ENCODE results near the gene CCL26.

The CCL26 gene, protein sequence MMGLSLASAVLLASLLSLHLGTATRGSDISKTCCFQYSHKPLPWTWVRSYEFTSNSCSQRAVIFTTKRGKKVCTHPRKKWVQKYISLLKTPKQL

DNA sequence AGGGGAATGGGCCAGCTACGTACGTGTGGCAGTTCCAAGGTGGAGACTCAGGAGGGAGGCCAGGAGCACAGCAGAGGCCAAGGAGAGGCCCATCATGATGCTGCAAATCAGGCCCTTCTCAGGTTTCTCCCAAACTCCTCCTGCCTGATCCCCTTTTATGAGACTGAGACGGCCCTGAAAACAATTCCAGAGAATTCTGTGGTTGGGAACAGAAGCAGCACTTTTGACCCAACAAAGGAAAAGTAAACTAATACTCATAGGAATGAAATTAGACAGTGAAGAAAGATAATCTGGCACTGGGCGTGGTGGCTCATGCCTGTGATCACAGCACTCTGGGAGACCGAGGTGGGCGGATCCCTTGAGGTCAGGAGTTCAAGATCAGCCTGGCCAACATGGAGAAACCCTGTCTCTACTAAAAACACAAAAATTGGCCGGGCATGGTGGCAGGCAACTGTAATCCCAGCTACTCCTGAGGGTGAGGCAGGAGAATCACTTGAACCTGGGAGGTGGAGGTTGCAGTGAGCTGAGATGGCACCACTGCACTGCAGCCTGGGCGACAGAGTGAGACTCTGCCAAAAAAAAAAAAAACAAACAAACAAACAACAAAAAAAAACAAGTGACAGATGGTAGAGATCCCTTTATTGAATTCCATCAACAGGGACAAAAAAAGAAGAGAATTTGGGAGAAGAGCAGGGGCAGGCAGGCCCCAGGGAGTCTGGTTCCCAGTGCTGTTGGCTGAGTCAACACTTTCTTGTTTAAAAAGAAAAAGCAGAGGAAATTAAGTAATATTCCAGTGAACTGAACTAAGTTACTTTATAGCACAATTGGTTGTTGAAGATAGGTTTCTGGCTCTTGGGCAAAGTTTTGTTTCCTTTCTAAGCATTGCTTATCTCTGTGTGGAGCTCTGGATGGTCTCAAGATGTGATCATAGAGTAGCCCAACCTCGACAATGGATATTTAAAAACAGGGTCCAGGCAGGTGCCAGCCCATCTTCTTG, at the start of gene CCL26:
TSS of gene CCL26 (minus strand) at position 131 of the 997 bp plus-strand sequence. CDS start at position 96, 35 bp downstream.
- no peak for DNase-seq (ENCODE audit: low read depth)

GRCh38 chr7:75820688-75821087, 48.7 kb upstream of the CCL26 start:
- DNase-seq (ENCODE audit: low read depth) = no peak

- DNase-seq (ENCODE audit: low read depth) = no peak
Measured at GRCh38 chr7:75819711-75820110, 47.7 kb upstream of the CCL26 start.

- DNase-seq (ENCODE audit: low read depth) = no peak
Measured at GRCh38 chr7:75818472-75818871, 46.5 kb upstream of the CCL26 start.

DNA sequence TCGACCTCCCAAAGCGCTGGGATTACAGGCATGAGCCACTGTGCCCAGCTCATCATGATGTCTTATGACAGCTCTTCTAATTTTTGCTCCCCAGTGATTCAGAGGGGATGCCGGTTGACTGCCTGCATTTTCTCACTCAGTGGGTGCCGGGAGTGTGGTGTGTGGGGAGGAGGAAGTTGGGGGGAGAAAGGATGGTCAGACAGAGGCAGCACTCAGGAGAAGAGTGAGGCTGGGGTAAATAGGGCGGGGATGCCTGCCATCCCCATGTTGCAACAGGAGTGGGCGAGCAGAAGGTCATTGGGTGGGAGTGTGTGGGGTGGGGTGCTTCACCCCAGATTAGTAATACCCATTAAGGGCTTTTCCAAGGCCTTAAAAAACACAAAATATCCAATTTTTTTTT, 45.1 kb upstream of the CCL26 start:
- DNase-seq (ENCODE audit: low read depth) = no peak

DNA sequence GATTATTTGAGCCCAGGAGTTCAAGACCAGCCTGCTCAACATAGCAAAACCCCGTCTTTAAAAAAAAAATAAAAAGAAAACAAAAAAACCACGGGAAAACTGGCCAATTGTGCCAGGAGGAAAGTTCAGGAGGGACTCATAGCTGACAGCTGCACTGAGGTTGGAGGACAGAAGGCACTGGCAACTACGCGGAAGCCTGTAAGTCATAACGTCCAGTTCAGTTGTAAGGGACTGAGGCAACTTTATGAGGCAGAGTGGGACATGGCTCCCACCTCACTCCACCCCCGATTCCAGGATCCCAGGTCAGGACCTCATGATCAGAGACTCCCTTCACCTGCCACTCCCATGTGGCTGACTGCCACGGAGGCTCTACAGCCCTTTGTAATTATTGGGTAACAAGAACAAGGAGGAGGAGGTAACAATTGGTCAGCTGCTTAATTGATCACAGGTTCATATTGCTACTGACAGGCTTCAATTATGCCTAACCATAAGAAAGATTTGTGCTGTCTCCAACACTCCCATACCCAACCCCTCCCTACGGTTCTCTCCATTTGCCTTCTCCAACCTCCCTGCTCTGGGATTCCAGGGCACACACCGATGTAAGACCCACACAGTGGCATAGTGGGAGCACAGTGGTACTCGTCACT, 43.5 kb upstream of the CCL26 start:
- DNase-seq (ENCODE audit: low read depth) = no peak

DNA sequence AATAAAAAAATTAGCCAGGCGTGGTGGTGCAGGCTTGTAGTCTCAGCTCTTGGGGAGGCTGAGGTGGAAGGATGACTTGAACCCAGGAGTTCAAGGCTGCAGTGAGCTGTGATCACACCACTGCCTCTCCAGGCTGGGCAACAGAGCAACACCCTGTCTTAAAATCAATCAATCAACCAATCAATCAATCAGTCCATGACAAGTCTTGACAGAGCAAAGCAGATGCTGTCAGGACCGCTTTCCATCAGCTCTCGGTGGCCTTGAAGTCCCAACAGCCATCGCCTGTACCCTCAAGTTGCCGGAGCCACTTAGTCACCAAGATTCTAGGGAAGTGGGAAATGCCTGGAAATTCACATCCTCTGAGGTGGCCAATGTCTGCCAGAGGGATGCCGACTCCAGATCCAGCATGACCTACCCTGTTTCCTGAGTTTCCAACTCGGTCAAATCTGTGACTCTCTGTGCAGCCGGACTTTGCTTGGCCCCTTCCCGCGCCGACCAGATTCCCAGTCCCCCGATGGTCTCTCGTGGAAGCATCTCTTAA, 42.5 kb upstream of the CCL26 start:
- no peak for DNase-seq (ENCODE audit: low read depth)

DNA sequence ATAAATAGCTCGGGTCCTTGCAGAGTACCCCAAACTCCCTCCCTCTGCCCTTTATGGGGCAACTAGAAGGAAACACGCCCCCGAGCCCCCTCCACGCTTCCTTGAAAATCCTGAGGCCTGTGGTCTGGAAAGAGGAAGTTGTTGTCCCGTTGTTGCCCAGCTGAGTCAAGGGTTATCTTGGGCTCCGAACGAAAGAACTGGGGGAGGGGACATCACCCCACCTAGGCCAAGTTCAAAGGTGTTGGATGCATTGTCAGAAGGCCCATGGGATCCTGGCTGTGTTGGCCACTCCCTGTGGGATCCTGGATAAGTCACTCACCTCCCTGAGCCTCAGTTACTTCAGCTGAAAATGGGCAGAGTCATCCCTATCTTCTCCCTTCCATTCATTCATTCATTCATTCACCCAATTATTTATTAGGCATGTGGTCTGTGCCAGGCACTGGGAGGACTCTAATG, 41.8 kb upstream of the CCL26 start, which contains the start of gene CCL24:
TSS of gene CCL24 (minus strand) at position 26 of the 456 bp plus-strand sequence. CDS start 91 bp downstream, outside the sequence.
- no peak for DNase-seq (ENCODE audit: low read depth)

GRCh38 chr7:75813084-75813483, 41.1 kb upstream of the CCL26 start:
- no peak for DNase-seq (ENCODE audit: low read depth)

GRCh38 chr7:75811894-75812678, 40.1 kb upstream of the CCL26 start:
- DNase-seq (ENCODE audit: low read depth) = no peak

GRCh38 chr7:75809396-75809795, 37.4 kb upstream of the CCL26 start:
- no peak for DNase-seq (ENCODE audit: low read depth)

- no peak for DNase-seq (ENCODE audit: low read depth)
Measured at GRCh38 chr7:75808106-75808505, 36.1 kb upstream of the CCL26 start.

GRCh38 chr7:75807452-75807851, 35.4 kb upstream of the CCL26 start:
- no peak for DNase-seq (ENCODE audit: low read depth)

- no peak for DNase-seq (ENCODE audit: low read depth)
Measured at GRCh38 chr7:75806560-75807307, 34.7 kb upstream of the CCL26 start.

DNA sequence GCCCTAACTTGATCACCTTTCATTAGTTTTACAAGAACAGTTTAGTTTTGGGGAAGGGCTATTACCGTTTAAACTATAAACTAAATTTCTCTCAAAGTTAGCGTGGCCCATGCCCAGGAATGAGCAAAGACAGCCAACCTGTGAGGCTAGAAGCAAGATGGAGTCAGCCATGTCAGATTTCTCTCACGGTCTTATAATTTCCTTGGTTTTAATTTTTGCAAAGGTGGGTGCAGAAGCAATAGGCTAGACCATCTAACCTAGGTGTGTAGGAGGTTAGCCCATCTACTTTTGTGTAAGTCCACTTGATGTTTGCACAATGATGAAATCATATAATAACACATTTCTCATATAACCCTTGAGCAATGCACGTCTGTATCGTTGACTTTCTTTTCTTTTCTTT, 32.7 kb upstream of the CCL26 start:
- no peak for DNase-seq (ENCODE audit: low read depth)

- DNase-seq (ENCODE audit: low read depth) = no peak
Measured at GRCh38 chr7:75804004-75804403, 32.0 kb upstream of the CCL26 start.

DNA sequence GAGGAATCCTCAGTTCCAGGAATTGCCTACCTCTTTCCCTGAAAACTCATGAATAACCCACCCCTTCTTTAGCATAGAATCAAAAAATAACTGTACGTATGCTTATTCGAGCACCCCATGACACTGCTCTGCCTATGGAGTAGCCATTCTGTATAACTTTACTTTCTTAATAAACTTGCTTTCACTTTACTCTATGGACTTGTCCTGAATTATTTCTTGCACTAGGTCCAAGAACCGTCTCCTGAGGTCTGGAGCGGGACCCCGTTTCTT, 30.5 kb upstream of the CCL26 start:
- DNase-seq (ENCODE audit: low read depth) = no peak

DNA sequence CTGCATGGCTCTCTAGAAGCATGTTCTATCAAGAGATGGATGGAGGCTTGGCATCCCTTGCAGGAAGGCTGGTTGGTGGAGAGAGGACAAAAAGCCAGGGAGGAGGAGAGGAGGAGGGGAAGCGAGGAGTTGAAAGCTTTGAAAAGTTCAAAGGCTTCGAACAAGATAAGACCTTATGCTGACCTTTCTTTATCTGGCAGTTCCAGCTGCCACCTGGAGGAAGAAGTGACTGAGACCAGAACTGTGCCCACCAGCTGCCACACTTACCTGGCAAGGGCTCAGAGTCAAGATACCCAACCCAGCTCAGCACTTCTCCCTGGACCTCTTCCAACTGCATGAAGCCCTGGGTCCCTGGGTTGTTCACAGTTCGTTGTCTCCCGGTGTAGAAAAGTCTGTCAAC, 26.8 kb upstream of the CCL26 start:
- DNase-seq (ENCODE audit: low read depth) = no peak

DNA sequence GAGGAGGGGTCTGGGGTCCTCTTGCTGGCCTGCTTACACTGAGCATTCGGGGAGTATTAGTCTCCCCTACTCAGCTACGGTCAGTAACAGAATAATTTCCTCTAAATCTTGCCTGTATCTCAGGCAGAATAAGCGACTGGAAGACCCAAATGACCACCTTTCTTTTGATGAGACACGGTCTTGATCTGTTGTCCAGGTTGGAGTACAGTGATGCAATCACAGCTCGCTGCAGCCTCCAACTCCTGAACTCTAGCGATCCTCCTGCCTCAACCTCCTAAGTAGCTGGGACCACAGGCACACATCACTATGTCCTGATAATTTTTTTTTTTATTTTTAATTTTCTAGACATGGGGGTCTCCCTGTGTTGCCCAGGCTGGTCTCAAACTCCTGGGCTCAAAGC, 24.4 kb upstream of the CCL26 start:
- DNase-seq (ENCODE audit: low read depth) = no peak

DNA sequence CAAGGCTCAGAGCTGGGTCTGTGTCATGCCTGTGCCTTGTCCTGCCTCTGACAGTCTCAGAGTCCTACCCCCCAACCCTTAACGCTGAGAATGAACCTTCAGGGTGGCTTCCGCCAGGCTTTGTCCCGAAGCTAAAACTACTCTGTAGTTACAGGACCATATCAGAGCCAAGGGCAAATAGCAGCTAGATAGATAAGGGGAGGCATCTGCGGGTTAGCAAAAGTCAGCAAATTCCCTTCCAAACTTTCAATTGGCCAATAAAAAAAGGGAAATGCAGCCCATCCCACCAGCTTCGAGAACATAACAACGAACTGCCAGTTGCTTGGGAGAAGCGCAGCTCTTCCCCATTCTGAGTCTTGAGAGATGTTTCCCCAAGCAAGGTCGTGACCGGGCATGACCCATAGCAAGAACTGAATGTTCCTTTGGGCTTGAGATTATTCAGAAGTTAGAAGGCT, 23.8 kb upstream of the CCL26 start:
- DNase-seq (ENCODE audit: low read depth) = no peak

- DNase-seq (ENCODE audit: low read depth) = no peak
Measured at GRCh38 chr7:75793676-75794075, 21.7 kb upstream of the CCL26 start.
